22Rv1 (cell line): ENCODE measurements around the gene EML4.

Experiments
- H3K27ac ChIP-seq: fragments of 450-650 bp; 2 replicates; pipeline ENCODE4 v1.5.1; 2017
- ZFX ChIP-seq: fragments of 450-650 bp; IDR thresholded peaks from 2 replicates; pipeline ENCODE4 v1.6.1; 2017; ENCODE audit warnings: antibody characterized with exemption, borderline replicate concordance
- TF ChIP-seq, protein P1 (sequence below): fragments of 450-650 bp; IDR thresholded peaks from 2 replicates; pipeline ENCODE4 v1.5.1; 2017; ENCODE audit warnings: mild to moderate bottlenecking

The EML4 gene

GRCh38 chr2:42243297-42243696 lies 74.1 kb downstream of the EML4 start:
- TF ChIP-seq ZFX: no peak
- TF ChIP-seq, protein P1, sequence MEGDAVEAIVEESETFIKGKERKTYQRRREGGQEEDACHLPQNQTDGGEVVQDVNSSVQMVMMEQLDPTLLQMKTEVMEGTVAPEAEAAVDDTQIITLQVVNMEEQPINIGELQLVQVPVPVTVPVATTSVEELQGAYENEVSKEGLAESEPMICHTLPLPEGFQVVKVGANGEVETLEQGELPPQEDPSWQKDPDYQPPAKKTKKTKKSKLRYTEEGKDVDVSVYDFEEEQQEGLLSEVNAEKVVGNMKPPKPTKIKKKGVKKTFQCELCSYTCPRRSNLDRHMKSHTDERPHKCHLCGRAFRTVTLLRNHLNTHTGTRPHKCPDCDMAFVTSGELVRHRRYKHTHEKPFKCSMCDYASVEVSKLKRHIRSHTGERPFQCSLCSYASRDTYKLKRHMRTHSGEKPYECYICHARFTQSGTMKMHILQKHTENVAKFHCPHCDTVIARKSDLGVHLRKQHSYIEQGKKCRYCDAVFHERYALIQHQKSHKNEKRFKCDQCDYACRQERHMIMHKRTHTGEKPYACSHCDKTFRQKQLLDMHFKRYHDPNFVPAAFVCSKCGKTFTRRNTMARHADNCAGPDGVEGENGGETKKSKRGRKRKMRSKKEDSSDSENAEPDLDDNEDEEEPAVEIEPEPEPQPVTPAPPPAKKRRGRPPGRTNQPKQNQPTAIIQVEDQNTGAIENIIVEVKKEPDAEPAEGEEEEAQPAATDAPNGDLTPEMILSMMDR: no peak
- no peak overlapping the region for H3K27ac ChIP-seq

- no peak for TF ChIP-seq ZFX
- TF ChIP-seq, protein P1: no peak
- no peak overlapping the region for H3K27ac ChIP-seq
These were observed 75.4 kb downstream of the EML4 start for GRCh38 chr2:42244520-42244919.

- no peak for TF ChIP-seq ZFX
- TF ChIP-seq, protein P1: no peak
- no peak overlapping the region for H3K27ac ChIP-seq
These were observed 76.2 kb downstream of the EML4 start for GRCh38 chr2:42245396-42245795.

DNA sequence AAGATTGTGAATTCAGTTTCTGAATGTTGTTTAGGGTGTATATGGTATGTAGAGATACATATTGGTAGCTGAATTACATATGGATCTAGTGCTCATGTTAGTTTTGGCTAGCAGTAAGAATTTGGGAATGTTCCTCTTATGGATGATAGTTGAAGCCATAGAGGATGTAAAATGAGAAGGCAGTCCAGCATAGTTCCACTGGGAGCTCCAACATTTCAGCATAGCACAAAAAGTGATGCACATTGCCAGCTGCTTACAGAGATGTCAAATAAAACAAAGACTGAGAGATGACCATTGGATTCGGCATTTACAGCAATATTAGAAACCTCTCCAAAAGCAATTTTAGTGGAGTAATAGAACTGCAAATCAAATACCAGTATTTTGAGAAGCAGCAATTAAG lies 77.4 kb downstream of the EML4 start:
- TF ChIP-seq, protein P1: no peak
- no peak for TF ChIP-seq ZFX
- H3K27ac ChIP-seq: no peak overlapping the region

GRCh38 chr2:42248846-42249245 lies 79.7 kb downstream of the EML4 start:
- no peak overlapping the region for H3K27ac ChIP-seq
- TF ChIP-seq, protein P1: no peak
- TF ChIP-seq ZFX: no peak

DNA sequence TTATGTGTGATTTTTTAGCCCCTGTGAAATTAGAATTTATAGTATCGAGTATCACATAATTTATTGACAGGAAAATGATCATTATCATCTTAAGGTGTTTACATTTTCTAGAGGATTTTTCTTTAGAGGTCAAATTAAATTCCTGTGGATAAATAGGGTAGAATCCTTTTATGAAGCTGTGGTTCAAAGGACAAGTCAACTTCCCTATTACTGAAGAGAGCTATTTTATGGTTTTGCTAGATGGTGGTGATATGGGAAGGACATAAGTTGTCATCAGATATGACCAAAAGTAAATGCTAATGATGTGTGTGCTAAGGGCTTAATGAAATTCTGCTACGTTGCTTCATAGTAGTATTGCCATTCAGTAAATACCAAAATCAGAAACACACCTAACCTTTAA lies 80.1 kb downstream of the EML4 start:
- H3K27ac ChIP-seq: 0 out of 2 replicates have a peak overlapping the region, but pooled peaks have one; percentile 15
- TF ChIP-seq, protein P1: no peak
- TF ChIP-seq ZFX: no peak

- 0 out of 2 replicates have a peak overlapping the region, but pooled peaks have one; percentile 15 for H3K27ac ChIP-seq
- TF ChIP-seq, protein P1: no peak
- no peak for TF ChIP-seq ZFX
These were observed 80.7 kb downstream of the EML4 start for GRCh38 chr2:42249887-42250286.
